Measurements from ENCODE around the gene CXCL5. TPM values are rescaled to one million over a fixed set of nuclear protein-coding genes. Genes with fewer than 3 reads are reported as not detected.
"Not testable (repeated sequence)": the region's sequence is repeated elsewhere in the genome, so short reads cannot be mapped to it uniquely, and the experiment has no call there.

CXCL5 gene
- total RNA-seq, 1 donor from 2014 or later: 0.61 TPM

- no peak overlapping the region for H2AFZ ChIP-seq (ENCODE audit: low read depth, low read length)
- H3K4me1 ChIP-seq (ENCODE audit: insufficient read depth, low read length): no peaks in the 10 kb centered on the region
- no peak overlapping the region for H3K27ac Mint-ChIP-seq (ENCODE audit: unreplicated experiment)
- peaks cover 8% of the 10 kb centered on the region for H3K27me3 ChIP-seq (ENCODE audit: insufficient read depth, low read length)
- no peaks in the 10 kb centered on the region for H3K9me3 Mint-ChIP-seq (ENCODE audit: unreplicated experiment)
- H3K4me3 Mint-ChIP-seq (ENCODE audit: unreplicated experiment): no peak overlapping the region
- H3K9me3 ChIP-seq (ENCODE audit: insufficient read depth, low read depth, low read length): no peaks in the 10 kb centered on the region
- no peaks in the 10 kb centered on the region for H3K36me3 Mint-ChIP-seq (ENCODE audit: low read depth, unreplicated experiment)
- no peak overlapping the region for H3K27ac ChIP-seq (ENCODE audit: low read depth, low read length)
- no peak for TF ChIP-seq EZH2 (IDR thresholded peaks at IDR 0.05; ENCODE audit: insufficient read depth, low read length)
- TF ChIP-seq, protein P1, sequence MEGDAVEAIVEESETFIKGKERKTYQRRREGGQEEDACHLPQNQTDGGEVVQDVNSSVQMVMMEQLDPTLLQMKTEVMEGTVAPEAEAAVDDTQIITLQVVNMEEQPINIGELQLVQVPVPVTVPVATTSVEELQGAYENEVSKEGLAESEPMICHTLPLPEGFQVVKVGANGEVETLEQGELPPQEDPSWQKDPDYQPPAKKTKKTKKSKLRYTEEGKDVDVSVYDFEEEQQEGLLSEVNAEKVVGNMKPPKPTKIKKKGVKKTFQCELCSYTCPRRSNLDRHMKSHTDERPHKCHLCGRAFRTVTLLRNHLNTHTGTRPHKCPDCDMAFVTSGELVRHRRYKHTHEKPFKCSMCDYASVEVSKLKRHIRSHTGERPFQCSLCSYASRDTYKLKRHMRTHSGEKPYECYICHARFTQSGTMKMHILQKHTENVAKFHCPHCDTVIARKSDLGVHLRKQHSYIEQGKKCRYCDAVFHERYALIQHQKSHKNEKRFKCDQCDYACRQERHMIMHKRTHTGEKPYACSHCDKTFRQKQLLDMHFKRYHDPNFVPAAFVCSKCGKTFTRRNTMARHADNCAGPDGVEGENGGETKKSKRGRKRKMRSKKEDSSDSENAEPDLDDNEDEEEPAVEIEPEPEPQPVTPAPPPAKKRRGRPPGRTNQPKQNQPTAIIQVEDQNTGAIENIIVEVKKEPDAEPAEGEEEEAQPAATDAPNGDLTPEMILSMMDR (IDR thresholded peaks at IDR 0.05; ENCODE audit: insufficient read depth, low read depth, low read length): no peak
- H3K4me1 Mint-ChIP-seq (ENCODE audit: low read depth, unreplicated experiment): no peaks in the 10 kb centered on the region
- DNase-seq (ENCODE audit: low read depth) (no peak), FAIRE-seq (no peak)
- H3K9ac ChIP-seq (ENCODE audit: low read length): no peak overlapping the region
- no peaks in the 10 kb centered on the region for H3K36me3 ChIP-seq (ENCODE audit: insufficient read depth, low read length)
- H3K27me3 Mint-ChIP-seq (ENCODE audit: low read depth, unreplicated experiment): no peaks in the 10 kb centered on the region
- H3K4me3 ChIP-seq (ENCODE audit: insufficient read depth, low read depth, low read length): no peak overlapping the region
- no peak overlapping the region for H3K4me2 ChIP-seq (ENCODE audit: low read length)
- no peaks in the 10 kb centered on the region for H4K20me1 ChIP-seq (ENCODE audit: insufficient read depth, low read length)
- H3K79me2 ChIP-seq (ENCODE audit: insufficient read depth, low read length): no peaks in the 10 kb centered on the region
Measured at GRCh38 chr4:73985528-73985852, 13.0 kb downstream of the CXCL5 start.

GRCh38 chr4:73984736-73985527 is 13.5 kb downstream of the CXCL5 start:
- H3K4me1 Mint-ChIP-seq (ENCODE audit: low read depth, unreplicated experiment): peaks cover under 1% of the 10 kb centered on the region
- no peaks in the 10 kb centered on the region for H3K36me3 Mint-ChIP-seq (ENCODE audit: low read depth, unreplicated experiment)
- H3K4me1 ChIP-seq (ENCODE audit: insufficient read depth, low read length): no peaks in the 10 kb centered on the region
- no peak for FAIRE-seq
- no peak overlapping the region for H3K4me2 ChIP-seq (ENCODE audit: low read length)
- no peak overlapping the region for H3K27ac ChIP-seq (ENCODE audit: low read depth, low read length)
- H3K79me2 ChIP-seq (ENCODE audit: insufficient read depth, low read length): no peaks in the 10 kb centered on the region
- no peaks in the 10 kb centered on the region for H3K36me3 ChIP-seq (ENCODE audit: insufficient read depth, low read length)
- no peak overlapping the region for H3K4me3 Mint-ChIP-seq (ENCODE audit: unreplicated experiment)
- no peaks in the 10 kb centered on the region for H4K20me1 ChIP-seq (ENCODE audit: insufficient read depth, low read length)
- no peak overlapping the region for H3K4me3 ChIP-seq (ENCODE audit: insufficient read depth, low read depth, low read length)
- peaks cover 14% of the 10 kb centered on the region for H3K27me3 ChIP-seq (ENCODE audit: insufficient read depth, low read length)
- no peaks in the 10 kb centered on the region for H3K9me3 ChIP-seq (ENCODE audit: insufficient read depth, low read depth, low read length)
- H3K9me3 Mint-ChIP-seq (ENCODE audit: unreplicated experiment): no peaks in the 10 kb centered on the region
- H3K27me3 Mint-ChIP-seq (ENCODE audit: low read depth, unreplicated experiment): no peaks in the 10 kb centered on the region
- no peak for DNase-seq (ENCODE audit: low read depth)
- no peak overlapping the region for H2AFZ ChIP-seq (ENCODE audit: low read depth, low read length)
- TF ChIP-seq, protein P1 (IDR thresholded peaks at IDR 0.05; ENCODE audit: insufficient read depth, low read depth, low read length): no peak
- TF ChIP-seq EZH2 (IDR thresholded peaks at IDR 0.05; ENCODE audit: insufficient read depth, low read length): no peak
- H3K27ac Mint-ChIP-seq (ENCODE audit: unreplicated experiment): no peak overlapping the region
- no peak overlapping the region for H3K9ac ChIP-seq (ENCODE audit: low read length)

DNA sequence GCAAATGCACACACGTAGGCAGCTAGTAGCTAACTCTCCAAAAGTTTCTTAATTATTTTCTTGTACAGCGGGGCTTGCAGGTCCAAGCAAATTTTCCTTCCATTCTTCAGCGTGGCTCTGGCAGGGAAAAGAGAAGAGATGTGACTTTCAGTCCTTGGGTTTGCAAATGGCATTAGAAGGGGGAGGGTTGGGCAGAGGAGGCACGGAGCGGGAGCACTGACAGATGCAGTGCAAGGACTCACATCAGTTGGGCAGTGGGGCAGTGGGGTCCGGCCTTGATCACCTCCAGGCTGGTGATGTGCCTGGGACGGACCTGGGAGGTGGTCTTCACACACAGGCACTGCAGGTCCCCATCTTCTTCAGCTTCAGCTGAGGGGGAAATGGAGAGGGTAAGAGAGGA is 17.3 kb downstream of the CXCL5 start:
- H3K9me3 Mint-ChIP-seq (ENCODE audit: unreplicated experiment); H3K79me2 ChIP-seq (ENCODE audit: insufficient read depth, low read length); H2AFZ ChIP-seq (ENCODE audit: low read depth, low read length); H3K9me3 ChIP-seq (ENCODE audit: insufficient read depth, low read depth, low read length); H3K4me1 ChIP-seq (ENCODE audit: insufficient read depth, low read length); H3K4me3 ChIP-seq (ENCODE audit: insufficient read depth, low read depth, low read length); H3K36me3 ChIP-seq (ENCODE audit: insufficient read depth, low read length); H3K4me3 Mint-ChIP-seq (ENCODE audit: unreplicated experiment); H3K36me3 Mint-ChIP-seq (ENCODE audit: low read depth, unreplicated experiment); DNase-seq (ENCODE audit: low read depth); H3K9ac ChIP-seq (ENCODE audit: low read length); H3K27me3 Mint-ChIP-seq (ENCODE audit: low read depth, unreplicated experiment); FAIRE-seq; H4K20me1 ChIP-seq (ENCODE audit: insufficient read depth, low read length); H3K27ac Mint-ChIP-seq (ENCODE audit: unreplicated experiment); H3K27ac ChIP-seq (ENCODE audit: low read depth, low read length): not testable (repeated sequence)
- Histone ChIP-seq H3K27me3 (ENCODE audit: insufficient read depth, low read length) (peaks cover 14% of the 10 kb centered on the region), H3K4me2 (ENCODE audit: low read length) (peak overlapping the region; percentile 74)
- H3K4me1 Mint-ChIP-seq (ENCODE audit: low read depth, unreplicated experiment): peaks cover 21% of the 10 kb centered on the region
